GM12878 (cell line): Measurements from ENCODE around the gene ZBTB48. TPM values are rescaled to one million over a fixed set of nuclear protein-coding genes. Genes with fewer than 3 reads are reported as not detected.

Source experiments
- ATAC-seq: fragments of 200-7000 bp; cut with Tn5 transposase; 3 replicates; pipeline ENCODE4 v1.9.1; 2020; ENCODE audit warnings: mild to moderate bottlenecking, moderate library complexity
- BruUV-seq: library from RNA; stranded (reverse); fragments of 400-500 nt; replicated peaks from 2 replicates; lab custom pipeline; 2021; lab: Mats Ljungman, UMichigan
- CTCF ChIA-PET: fragments of 300-600 bp; sonication (Branson Sonifier 250); formaldehyde crosslinking; extraction: SDS; loops from one replicate; lab custom pipeline; 2021; ENCODE audit warnings: inconsistent platforms; lab: Yijun Ruan, JAX
- POLR2A ChIA-PET: fragments of 350-600 bp; formaldehyde crosslinking; extraction: SDS; loops from one replicate; lab custom pipeline; 2021; ENCODE audit warnings: inconsistent platforms; lab: Charles Lee
- RAD21 ChIA-PET: fragments of 300-600 bp; sonication (Branson Sonifier 250); formaldehyde crosslinking; loops from one replicate; lab custom pipeline; 2023; ENCODE audit warnings: antibody characterized with exemption; ENCODE audit not compliant: unreplicated experiment; lab: Charles Lee
- SMC1A ChIA-PET: fragments of 300-600 bp; sonication (Branson Sonifier 250); formaldehyde crosslinking; loops from one replicate; lab custom pipeline; 2023; ENCODE audit not compliant: unreplicated experiment, uncharacterized antibody; lab: Charles Lee
- DNase-seq: peaks from one replicate; pipeline ENCODE4 v3.0.0-alpha.2; 2011; ENCODE audit warnings: low read depth, low spot score
- FAIRE-seq: peaks from 3 replicates; lab custom pipeline; 2011; peaks lifted over from hg19 to GRCh38; lab: Jason Lieb, UNC
- H2AFZ ChIP-seq: 2 replicates; pipeline ENCODE4 v1.6.0; 2011; ENCODE audit warnings: low read depth, low read length, control low read depth; ENCODE audit not compliant: control insufficient read depth
- H3K27ac ChIP-seq: 2 replicates; pipeline ENCODE4 v1.5.1; 2011; ENCODE audit warnings: control low read depth; ENCODE audit not compliant: control insufficient read depth, insufficient read depth
- H3K27me3 ChIP-seq, 2 experiments: replicated peaks in 1 of 2; 2 replicates each; pipeline versions ENCODE4 v1.6.0 to v1.6.1; 2011; ENCODE audit warnings: low read length in 1 of 2; ENCODE audit not compliant: control insufficient read depth in 2 of 2, insufficient read depth in 2 of 2
- H3K36me3 ChIP-seq, 2 experiments: 2 replicates each; pipeline ENCODE4 v1.5.1; 2011; ENCODE audit warnings: low read length in 1 of 2; ENCODE audit not compliant: control insufficient read depth in 2 of 2, insufficient read depth in 2 of 2
- H3K4me1 ChIP-seq: 2 replicates; pipeline ENCODE4 v1.6.1; 2011; ENCODE audit warnings: mild to moderate bottlenecking, low read length, moderate library complexity, mixed read lengths; ENCODE audit not compliant: control insufficient read depth, insufficient read depth
- H3K4me2 ChIP-seq: 2 replicates; pipeline ENCODE4 v1.6.0; 2011; ENCODE audit warnings: control low read depth; ENCODE audit not compliant: control insufficient read depth, insufficient read depth
- H3K4me3 ChIP-seq: fragments of 200-600 bp; sonication (generic); 2 replicates; pipeline ENCODE4 v1.5.1; 2016
- H3K79me2 ChIP-seq: 2 replicates; pipeline ENCODE4 v1.6.0; 2011; ENCODE audit warnings: low read length; ENCODE audit not compliant: control insufficient read depth, insufficient read depth
- H3K9ac ChIP-seq: 2 replicates; pipeline ENCODE4 v1.8.0; 2011; ENCODE audit warnings: low read length, control low read depth, mixed read lengths; ENCODE audit not compliant: control insufficient read depth, insufficient read depth
- H3K9me3 ChIP-seq: replicated peaks from 3 replicates; pipeline ENCODE4 v1.5.1; 2011; ENCODE audit warnings: mild to moderate bottlenecking, low read length; ENCODE audit not compliant: control insufficient read depth, insufficient read depth
- H4K20me1 ChIP-seq: 2 replicates; pipeline ENCODE4 v1.6.0; 2011; ENCODE audit not compliant: control insufficient read depth, insufficient read depth
- CBX5 ChIP-seq: sonication (generic); IDR thresholded peaks from 2 replicates; pipeline ENCODE4 v1.6.1; 2016; ENCODE audit warnings: low read depth, moderate library complexity, mild to moderate bottlenecking, inconsistent platforms
- ETV6 ChIP-seq, 2 experiments: fragments of 450-650 bp in 1 of 2; IDR thresholded peaks in 1 of 2; conservative IDR thresholded peaks in 1 of 2; 2 replicates each; pipeline ENCODE4 v1.6.1; 2014; ENCODE audit warnings: antibody characterized with exemption in 1 of 2, borderline replicate concordance in 1 of 2, low read depth in 1 of 2, mild to moderate bottlenecking in 1 of 2, moderate library complexity in 1 of 2
- KAT2A ChIP-seq: conservative IDR thresholded peaks from 2 replicates; pipeline ENCODE4 v1.6.1; 2011; ENCODE audit warnings: low read depth, low read length; ENCODE audit not compliant: control insufficient read depth
- PAX8 ChIP-seq: fragments of 450-650 bp; IDR thresholded peaks from 2 replicates; pipeline ENCODE4 v1.6.1; 2017; ENCODE audit warnings: mild to moderate bottlenecking, moderate library complexity
- RUNX3 ChIP-seq: IDR thresholded peaks from 2 replicates; pipeline ENCODE4 v1.6.1; 2012; ENCODE audit warnings: low read length, inconsistent platforms
- SMAD1 ChIP-seq: fragments of 450-650 bp; IDR thresholded peaks from 2 replicates; pipeline ENCODE4 v1.6.1; 2018; ENCODE audit warnings: mild to moderate bottlenecking, low read depth; ENCODE audit not compliant: partially characterized antibody
- SMAD5 ChIP-seq: IDR thresholded peaks from 2 replicates; pipeline ENCODE4 v1.6.1; 2016; ENCODE audit warnings: antibody characterized with exemption, low read depth
- WGBS: methylation state at CpG from one replicate; pipeline ENCODE4 v1.1.6; 2016; ENCODE audit warnings: low lambda C conversion rate; ENCODE audit not compliant: insufficient replicate concordance, insufficient coverage; ENCODE audit errors: missing lambda C conversion rate; 5-methylcytosine and 5-hydroxymethylcytosine counted together
- in situ Hi-C: fragments of 300-500 bp; cut with MboI; formaldehyde crosslinking; loops from 9 replicates; pipeline ENCODE4 v1.14.3; 2018; ENCODE audit warnings: mixed read lengths
- intact Hi-C: fragments of 100-400 bp; cut with micrococcal nuclease; formaldehyde crosslinking; loops from one replicate; pipeline ENCODE4 v1.14.2; 2022; ENCODE audit not compliant: unreplicated experiment
- polyA plus RNA-seq, 11 experiments: library from polyadenylated mRNA; depleted of rRNA in 4 of 11; unstranded in 6 of 11; stranded (reverse) in 5 of 11; fragments of >200 nt; fragmentation: Nextera tagmentation in 4 of 11; fragmentation: Illumina TruSeq in 1 of 11; extraction: Ambion mirVana in 4 of 11; extraction: Trizol in 1 of 11; gene quantifications; 1 replicate in 1 of 11; 2 replicates in 10 of 11; pipeline versions ENCODE4 v1.2.1 to v1.2.3, GENCODE V29; 2011 to 2016; ENCODE audit warnings: inconsistent platforms in 2 of 11, missing spikeins in 2 of 11, low read depth in 1 of 11
- total RNA-seq, 4 experiments: library from RNA; depleted of rRNA in 3 of 4; stranded (reverse); fragments of >200 nt in 3 of 4; fragmentation: Illumina TruSeq in 1 of 4; extraction: Trizol in 1 of 4; gene quantifications; 2 replicates each; pipeline versions ENCODE4 v1.2.1 to v1.2.3, GENCODE V29; 2013 to 2021
- TF ChIP-seq, protein P1 (sequence below): fragments of 150-350 bp; IDR thresholded peaks from 2 replicates; pipeline ENCODE4 v1.6.1; 2016; ENCODE audit warnings: low read depth, low read length
- TF ChIP-seq, protein P2 (sequence below): IDR thresholded peaks from 2 replicates; pipeline ENCODE4 v1.6.1; 2012; ENCODE audit warnings: low read depth, low read length, improper control_type of control experiment
- TF ChIP-seq, protein P3 (sequence below), 3 experiments: IDR thresholded peaks in 2 of 3; conservative IDR thresholded peaks in 1 of 3; 2 replicates each; pipeline ENCODE4 v1.5.1; 2011; ENCODE audit warnings: low read depth in 3 of 3, low read length in 3 of 3, mild to moderate bottlenecking in 3 of 3, control low read depth in 2 of 3, moderate library complexity in 2 of 3, inconsistent platforms in 1 of 3, mixed read lengths in 1 of 3; ENCODE audit not compliant: control insufficient read depth in 2 of 3, insufficient read depth in 1 of 3; ENCODE audit errors: extremely low read depth in 1 of 3
- TF ChIP-seq, protein P4 (sequence below): IDR thresholded peaks from 2 replicates; pipeline ENCODE4 v1.6.1; 2011; ENCODE audit warnings: mild to moderate bottlenecking, low read depth, low read length, moderate library complexity; ENCODE audit not compliant: insufficient replicate concordance

Gene ZBTB48
- total and polyA plus RNA-seq, 10 of the 15 experiments (the other 5 are each of a cell fraction or from before 2014, with no cell fraction given) = 1.00 to 25.3 (median 16.7) TPM

DNA sequence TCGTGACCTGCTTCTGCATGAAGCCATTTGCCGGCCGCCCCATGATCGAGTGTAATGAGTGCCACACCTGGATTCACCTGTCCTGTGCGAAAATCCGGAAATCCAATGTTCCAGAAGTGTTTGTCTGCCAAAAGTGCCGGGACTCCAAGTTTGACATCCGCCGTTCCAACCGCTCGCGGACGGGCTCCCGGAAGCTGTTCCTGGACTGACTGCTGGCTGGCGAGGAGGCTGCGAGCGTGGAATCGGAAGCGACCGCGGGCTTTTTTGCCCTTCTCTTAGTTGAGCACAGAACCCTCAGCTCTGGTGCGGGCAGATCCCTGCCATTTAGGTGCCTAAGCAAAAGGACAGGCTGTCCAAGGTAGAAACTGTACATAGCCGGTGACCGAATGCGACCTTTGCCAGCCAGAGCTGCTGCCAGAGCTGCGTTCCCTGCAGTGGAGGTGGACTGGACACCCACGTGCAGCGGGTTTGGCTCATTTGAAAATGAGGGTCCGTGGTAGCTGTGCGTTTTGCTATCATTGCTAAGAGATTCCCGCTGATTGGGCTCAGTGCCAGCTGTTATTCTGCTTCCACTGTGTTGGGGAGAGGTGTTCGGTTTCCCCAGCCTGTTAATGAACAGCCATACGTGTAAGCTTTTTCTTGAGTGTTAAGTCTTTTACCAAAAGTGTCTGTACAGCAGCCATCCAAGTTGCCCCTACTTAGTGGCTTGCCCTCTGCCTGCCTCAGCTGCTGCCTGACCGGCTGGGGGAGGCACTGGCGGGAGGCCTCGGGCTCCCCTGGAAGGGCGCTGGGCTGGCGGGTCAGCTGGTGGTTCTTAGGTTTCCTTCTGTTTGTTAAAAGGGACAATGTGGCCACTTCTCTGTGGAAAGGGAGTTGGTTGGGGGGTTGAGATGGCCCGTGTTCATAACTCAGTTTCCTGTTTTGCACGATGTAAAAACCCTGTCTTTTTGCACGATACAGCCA, 41.9 kb downstream of the ZBTB48 start:
- in situ Hi-C loops = no loop called here
- ChIA-PET CTCF (interaction anchor here (1.4 to 2.2 kb wide), 2 partner anchors 41 to 67 kb away, joined by 4 to 5 read pairs; partner anchors contain the start of genes NOL9 and TAS1R1), POLR2A (interaction anchor here (1.6 kb wide), 1 partner anchor 20 kb away, joined by 4 read pairs; no protein-coding TSS in a partner anchor), SMC1A (interaction anchor here (2.1 kb wide), 1 partner anchor 42 kb away, joined by 5 read pairs; the partner anchor contains the start of gene ZBTB48), RAD21 (no interaction called here)
- Histone ChIP-seq H4K20me1 (no peaks in the 10 kb centered on the region), H3K27me3 (no peaks in the 10 kb centered on the region), H3K36me3 (peaks cover 9 to 19% of the 10 kb centered on the region in 2 experiments; a peak in 3 of 4 replicates), H3K4me1 (peaks cover 9% of the 10 kb centered on the region), H3K4me2 (no peak overlapping the region), H3K27ac (no peak overlapping the region), H3K4me3 (no peak overlapping the region), H3K9ac (no peak overlapping the region), H3K9me3 (no peaks in the 10 kb centered on the region), H3K79me2 (peaks cover 15% of the 10 kb centered on the region), H2AFZ (no peak overlapping the region)
- DNase-seq = no peak
- ATAC-seq = no peak
- intact Hi-C loops = no loop called here
- TF ChIP-seq CBX5 = no peak
- TF ChIP-seq SMAD5 = no peak
- no peak for TF ChIP-seq KAT2A
- TF ChIP-seq PAX8 = no peak
- no peak for TF ChIP-seq RUNX3
- no peak for TF ChIP-seq ETV6 (conservative IDR thresholded peaks at IDR 0.05 in 1 of 2, IDR thresholded peaks at IDR 0.05 in 1 of 2; ENCODE audit: borderline replicate concordance in 1 of 2, low read depth in 1 of 2)
- TF ChIP-seq SMAD1 = no peak
- TF ChIP-seq, protein P1, sequence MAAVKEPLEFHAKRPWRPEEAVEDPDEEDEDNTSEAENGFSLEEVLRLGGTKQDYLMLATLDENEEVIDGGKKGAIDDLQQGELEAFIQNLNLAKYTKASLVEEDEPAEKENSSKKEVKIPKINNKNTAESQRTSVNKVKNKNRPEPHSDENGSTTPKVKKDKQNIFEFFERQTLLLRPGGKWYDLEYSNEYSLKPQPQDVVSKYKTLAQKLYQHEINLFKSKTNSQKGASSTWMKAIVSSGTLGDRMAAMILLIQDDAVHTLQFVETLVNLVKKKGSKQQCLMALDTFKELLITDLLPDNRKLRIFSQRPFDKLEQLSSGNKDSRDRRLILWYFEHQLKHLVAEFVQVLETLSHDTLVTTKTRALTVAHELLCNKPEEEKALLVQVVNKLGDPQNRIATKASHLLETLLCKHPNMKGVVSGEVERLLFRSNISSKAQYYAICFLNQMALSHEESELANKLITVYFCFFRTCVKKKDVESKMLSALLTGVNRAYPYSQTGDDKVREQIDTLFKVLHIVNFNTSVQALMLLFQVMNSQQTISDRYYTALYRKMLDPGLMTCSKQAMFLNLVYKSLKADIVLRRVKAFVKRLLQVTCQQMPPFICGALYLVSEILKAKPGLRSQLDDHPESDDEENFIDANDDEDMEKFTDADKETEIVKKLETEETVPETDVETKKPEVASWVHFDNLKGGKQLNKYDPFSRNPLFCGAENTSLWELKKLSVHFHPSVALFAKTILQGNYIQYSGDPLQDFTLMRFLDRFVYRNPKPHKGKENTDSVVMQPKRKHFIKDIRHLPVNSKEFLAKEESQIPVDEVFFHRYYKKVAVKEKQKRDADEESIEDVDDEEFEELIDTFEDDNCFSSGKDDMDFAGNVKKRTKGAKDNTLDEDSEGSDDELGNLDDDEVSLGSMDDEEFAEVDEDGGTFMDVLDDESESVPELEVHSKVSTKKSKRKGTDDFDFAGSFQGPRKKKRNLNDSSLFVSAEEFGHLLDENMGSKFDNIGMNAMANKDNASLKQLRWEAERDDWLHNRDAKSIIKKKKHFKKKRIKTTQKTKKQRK = no peak
- TF ChIP-seq, protein P2, sequence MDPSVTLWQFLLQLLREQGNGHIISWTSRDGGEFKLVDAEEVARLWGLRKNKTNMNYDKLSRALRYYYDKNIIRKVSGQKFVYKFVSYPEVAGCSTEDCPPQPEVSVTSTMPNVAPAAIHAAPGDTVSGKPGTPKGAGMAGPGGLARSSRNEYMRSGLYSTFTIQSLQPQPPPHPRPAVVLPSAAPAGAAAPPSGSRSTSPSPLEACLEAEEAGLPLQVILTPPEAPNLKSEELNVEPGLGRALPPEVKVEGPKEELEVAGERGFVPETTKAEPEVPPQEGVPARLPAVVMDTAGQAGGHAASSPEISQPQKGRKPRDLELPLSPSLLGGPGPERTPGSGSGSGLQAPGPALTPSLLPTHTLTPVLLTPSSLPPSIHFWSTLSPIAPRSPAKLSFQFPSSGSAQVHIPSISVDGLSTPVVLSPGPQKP = no peak
- TF ChIP-seq, protein P3, sequence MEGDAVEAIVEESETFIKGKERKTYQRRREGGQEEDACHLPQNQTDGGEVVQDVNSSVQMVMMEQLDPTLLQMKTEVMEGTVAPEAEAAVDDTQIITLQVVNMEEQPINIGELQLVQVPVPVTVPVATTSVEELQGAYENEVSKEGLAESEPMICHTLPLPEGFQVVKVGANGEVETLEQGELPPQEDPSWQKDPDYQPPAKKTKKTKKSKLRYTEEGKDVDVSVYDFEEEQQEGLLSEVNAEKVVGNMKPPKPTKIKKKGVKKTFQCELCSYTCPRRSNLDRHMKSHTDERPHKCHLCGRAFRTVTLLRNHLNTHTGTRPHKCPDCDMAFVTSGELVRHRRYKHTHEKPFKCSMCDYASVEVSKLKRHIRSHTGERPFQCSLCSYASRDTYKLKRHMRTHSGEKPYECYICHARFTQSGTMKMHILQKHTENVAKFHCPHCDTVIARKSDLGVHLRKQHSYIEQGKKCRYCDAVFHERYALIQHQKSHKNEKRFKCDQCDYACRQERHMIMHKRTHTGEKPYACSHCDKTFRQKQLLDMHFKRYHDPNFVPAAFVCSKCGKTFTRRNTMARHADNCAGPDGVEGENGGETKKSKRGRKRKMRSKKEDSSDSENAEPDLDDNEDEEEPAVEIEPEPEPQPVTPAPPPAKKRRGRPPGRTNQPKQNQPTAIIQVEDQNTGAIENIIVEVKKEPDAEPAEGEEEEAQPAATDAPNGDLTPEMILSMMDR (IDR thresholded peaks at IDR 0.05 in 2 of 3, conservative IDR thresholded peaks at IDR 0.05 in 1 of 3; ENCODE audit: control insufficient read depth in 2 of 3, extremely low read depth in 1 of 3, insufficient read depth in 1 of 3, low read depth in 3 of 3, low read length in 3 of 3) = no peak
- TF ChIP-seq, protein P4, sequence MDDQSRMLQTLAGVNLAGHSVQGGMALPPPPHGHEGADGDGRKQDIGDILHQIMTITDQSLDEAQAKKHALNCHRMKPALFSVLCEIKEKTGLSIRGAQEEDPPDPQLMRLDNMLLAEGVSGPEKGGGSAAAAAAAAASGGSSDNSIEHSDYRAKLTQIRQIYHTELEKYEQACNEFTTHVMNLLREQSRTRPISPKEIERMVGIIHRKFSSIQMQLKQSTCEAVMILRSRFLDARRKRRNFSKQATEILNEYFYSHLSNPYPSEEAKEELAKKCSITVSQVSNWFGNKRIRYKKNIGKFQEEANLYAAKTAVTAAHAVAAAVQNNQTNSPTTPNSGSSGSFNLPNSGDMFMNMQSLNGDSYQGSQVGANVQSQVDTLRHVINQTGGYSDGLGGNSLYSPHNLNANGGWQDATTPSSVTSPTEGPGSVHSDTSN = no peak
- BruUV-seq = TSS peak; percentile 29
- FAIRE-seq = no peak
- WGBS = 96% methylated on average over 41 of the region's 41 CpGs
